GM23338 (cell line): ENCODE data around the gene FFAR3.

Experiments used
- CREB1 ChIP-seq: fragments of 250-450 bp; sonication (Bioruptor Pico); IDR thresholded peaks from 2 replicates; pipeline ENCODE4 v1.5.0; 2020; ENCODE audit warnings: low read depth, mild to moderate bottlenecking, moderate library complexity
- CTCF ChIP-seq, 2 experiments: fragments of 200-600 bp in 1 of 2; sonication (generic) in 1 of 2; conservative IDR thresholded peaks; 2 replicates each; pipeline versions ENCODE4 v1.5.1 to v1.6.1; 2016 to 2017; ENCODE audit warnings: antibody characterized with exemption in 2 of 2, low read depth in 2 of 2, mild to moderate bottlenecking in 2 of 2, moderate library complexity in 1 of 2
- ETS1 ChIP-seq: IDR thresholded peaks from 2 replicates; pipeline ENCODE4 v1.6.1; 2016; ENCODE audit warnings: antibody characterized with exemption
- EZH2 ChIP-seq: fragments of 200-600 bp; sonication (generic); IDR thresholded peaks from one replicate; pipeline ENCODE4 v1.8.0; 2017; ENCODE audit warnings: antibody characterized with exemption, mild to moderate bottlenecking, low read depth; ENCODE audit not compliant: unreplicated experiment
- EZH2phosphoT487 ChIP-seq: fragments of 200-600 bp; sonication (generic); IDR thresholded peaks from one replicate; pipeline ENCODE4 v1.8.1; 2018; ENCODE audit warnings: antibody characterized with exemption; ENCODE audit not compliant: unreplicated experiment
- JUNB ChIP-seq: IDR thresholded peaks from one replicate; pipeline ENCODE4 v1.6.1; 2016; ENCODE audit warnings: antibody characterized with exemption; ENCODE audit not compliant: unreplicated experiment
- POLR2AphosphoS5 ChIP-seq: IDR thresholded peaks from 2 replicates; pipeline ENCODE4 v1.6.1; 2016; ENCODE audit warnings: antibody characterized with exemption, low read depth
- REST ChIP-seq: IDR thresholded peaks from one replicate; pipeline ENCODE4 v1.6.1; 2018; ENCODE audit warnings: antibody characterized with exemption; ENCODE audit not compliant: unreplicated experiment
- STAT1 ChIP-seq: IDR thresholded peaks from one replicate; pipeline ENCODE4 v1.6.1; 2016; ENCODE audit warnings: antibody characterized with exemption; ENCODE audit not compliant: unreplicated experiment

GRCh38 chr19:35330475-35330874 is 27.8 kb upstream of the FFAR3 start:
- TF ChIP-seq EZH2phosphoT487 (no peak), CTCF (conservative IDR thresholded peaks at IDR 0.05; ENCODE audit: low read depth in 2 of 2) (no peak), EZH2 (no peak), POLR2AphosphoS5 (no peak), JUNB (no peak), ETS1 (no peak), REST (no peak), CREB1 (CRISPR knock-in tag) (no peak), STAT1 (no peak)
